ENCODE results near the gene RTL5. TPM values are rescaled to one million over a fixed set of nuclear protein-coding genes. Genes with fewer than 3 reads are reported as not detected.
A peak's percentile ranks its signal among the peaks of the same experiment; 100 is the strongest.

The RTL5 gene
- total and polyA plus RNA-seq, 5 experiments from 2014 or later = 0.30 to 0.36 TPM; not detected in 3

GRCh38 chrX:72114807-72115206 is 16.9 kb downstream of the RTL5 start:
- H3K27me3 Mint-ChIP-seq = peaks cover 0 to 16% (median 2%) of the 10 kb centered on the region in 5 donors
- H3K36me3 Mint-ChIP-seq = no peaks in the 10 kb centered on the region
- POLR2A ChIA-PET = no interaction called here
- no peaks in the 10 kb centered on the region for H3K9me3 Mint-ChIP-seq
- DNase-seq = no peak
- H3K4me1 Mint-ChIP-seq = peaks cover 0 to 15% (median 0%) of the 10 kb centered on the region in 4 donors
- ATAC-seq = no peak
- H3K27ac Mint-ChIP-seq = no peak overlapping the region
- no peak overlapping the region for H3K4me3 Mint-ChIP-seq

DNA sequence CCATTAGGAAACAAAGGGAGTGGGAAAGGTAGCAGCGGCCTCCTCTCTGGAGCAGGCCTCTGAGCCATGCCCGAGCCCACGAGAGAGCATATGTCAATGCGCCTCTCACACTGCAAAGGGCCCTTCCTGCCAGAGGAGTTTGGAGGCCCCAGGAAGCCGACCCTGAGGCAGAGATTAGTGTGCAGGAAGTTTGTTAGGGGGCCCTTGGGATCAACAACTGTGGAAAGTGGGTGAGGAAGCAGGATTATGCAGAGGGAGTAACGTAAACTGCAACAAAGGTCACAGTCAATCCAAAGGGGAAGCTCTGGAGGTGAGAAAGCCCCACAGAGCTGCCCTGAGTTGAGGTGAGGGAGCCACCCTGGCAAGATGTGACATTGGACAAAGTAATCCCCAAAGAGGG is 17.4 kb downstream of the RTL5 start:
- Mint-ChIP-seq H3K36me3 (no peaks in the 10 kb centered on the region), H3K9me3 (no peaks in the 10 kb centered on the region), H3K4me1 (peaks cover 0 to 13% (median 0%) of the 10 kb centered on the region in 4 donors), H3K27me3 (peaks cover 0 to 16% (median 2%) of the 10 kb centered on the region in 5 donors), H3K4me3 (no peak overlapping the region), H3K27ac (peak overlapping the region in 1 of 10 donors; percentile 34)
- POLR2A ChIA-PET = no interaction called here
- DNase-seq (no peak), ATAC-seq (no peak)

DNA sequence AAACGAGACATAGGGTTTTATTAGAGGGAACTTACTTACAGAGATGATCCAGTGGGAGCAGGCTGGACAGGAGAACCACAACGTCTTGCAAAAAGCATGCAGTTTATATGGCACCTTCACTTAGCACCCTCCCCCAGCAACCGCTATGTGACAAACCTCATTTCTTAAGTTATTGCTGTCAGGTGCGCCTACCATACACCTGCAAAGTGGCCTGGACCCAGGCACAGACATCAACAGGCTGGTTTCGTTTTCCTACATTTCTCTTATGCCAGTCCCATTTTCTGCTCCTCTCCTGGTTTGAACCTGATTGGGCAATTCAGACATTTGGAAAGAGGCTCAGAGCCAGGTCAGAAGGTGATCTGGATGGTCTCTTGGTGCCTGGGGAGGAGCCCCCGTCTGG is 18.3 kb downstream of the RTL5 start:
- Mint-ChIP-seq H3K36me3 (no peaks in the 10 kb centered on the region), H3K27ac (no peak overlapping the region), H3K4me3 (no peak overlapping the region), H3K9me3 (no peaks in the 10 kb centered on the region), H3K4me1 (peaks cover 0 to 16% (median 0%) of the 10 kb centered on the region in 4 donors), H3K27me3 (peaks cover 3 to 25% (median 7%) of the 10 kb centered on the region in 5 donors)
- POLR2A ChIA-PET = no interaction called here
- ATAC-seq (no peak), DNase-seq (no peak)

- Mint-ChIP-seq H3K36me3 (no peaks in the 10 kb centered on the region), H3K9me3 (no peaks in the 10 kb centered on the region), H3K4me3 (no peak overlapping the region), H3K27ac (no peak overlapping the region), H3K4me1 (peaks cover 0 to 23% (median 6%) of the 10 kb centered on the region in 4 donors), H3K27me3 (peaks cover 8 to 38% (median 15%) of the 10 kb centered on the region in 5 donors)
- no peak for ATAC-seq
- no peak for DNase-seq
- POLR2A ChIA-PET = interaction anchor here (1.4 kb wide), 1 partner anchor 13 kb away, joined by 3 read pairs; no protein-coding TSS in a partner anchor
Observed at GRCh38 chrX:72110876-72111708, 20.6 kb downstream of the RTL5 start.

GRCh38 chrX:72110051-72110875 is 21.5 kb downstream of the RTL5 start:
- no peak for ATAC-seq
- H3K4me3 Mint-ChIP-seq = no peak overlapping the region
- H3K36me3 Mint-ChIP-seq = no peaks in the 10 kb centered on the region
- no peak for DNase-seq
- H3K9me3 Mint-ChIP-seq = no peaks in the 10 kb centered on the region
- no peak overlapping the region for H3K27ac Mint-ChIP-seq
- peaks cover 8 to 38% (median 15%) of the 10 kb centered on the region in 5 donors for H3K27me3 Mint-ChIP-seq
- H3K4me1 Mint-ChIP-seq = peaks cover 6 to 30% (median 9%) of the 10 kb centered on the region in 4 donors
- POLR2A ChIA-PET = no interaction called here

DNA sequence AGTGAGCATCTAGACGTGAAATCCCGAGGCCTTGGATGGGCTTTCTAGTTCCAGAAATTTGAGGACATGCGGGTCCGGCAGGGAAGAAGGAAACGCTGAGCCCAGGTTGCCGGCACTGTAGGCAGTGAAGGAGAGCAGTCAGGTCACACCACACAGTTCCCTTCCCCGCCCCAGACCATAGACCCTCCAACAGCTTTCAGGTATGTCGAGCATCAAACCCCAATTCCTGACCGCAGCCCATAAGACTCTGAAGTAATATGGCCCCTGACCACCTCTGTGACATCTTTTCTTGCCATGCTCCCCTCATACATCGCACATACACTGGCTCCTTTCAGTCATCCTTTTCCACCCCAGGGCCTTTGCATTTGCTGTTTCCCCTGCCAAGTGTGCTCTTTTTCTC is 23.0 kb downstream of the RTL5 start:
- no peak for ATAC-seq
- Mint-ChIP-seq H3K27ac (peak overlapping the region in 1 of 10 donors; percentile 59), H3K4me3 (no peak overlapping the region)

GRCh38 chrX:72107841-72108595 is 23.7 kb downstream of the RTL5 start:
- H3K4me1 Mint-ChIP-seq = peaks cover 6 to 48% (median 21%) of the 10 kb centered on the region in 4 donors
- peak overlapping the region in 4 of 10 donors; percentile 15 to 74 (median 54) for H3K27ac Mint-ChIP-seq
- H3K36me3 Mint-ChIP-seq = no peaks in the 10 kb centered on the region
- H3K9me3 Mint-ChIP-seq = no peaks in the 10 kb centered on the region
- no peak overlapping the region for H3K4me3 Mint-ChIP-seq
- DNase-seq = no peak
- no peak for ATAC-seq
- POLR2A ChIA-PET = no interaction called here
- peaks cover 8 to 54% (median 21%) of the 10 kb centered on the region in 5 donors for H3K27me3 Mint-ChIP-seq

More for the DNA sequence above, 23.0 kb downstream of the RTL5 start:
- DNase-seq = no peak
- Mint-ChIP-seq H3K4me1 (peaks cover 6 to 43% (median 21%) of the 10 kb centered on the region in 4 donors), H3K36me3 (no peaks in the 10 kb centered on the region), H3K9me3 (no peaks in the 10 kb centered on the region), H3K27me3 (peaks cover 8 to 49% (median 21%) of the 10 kb centered on the region in 5 donors)
- POLR2A ChIA-PET = no interaction called here

DNA sequence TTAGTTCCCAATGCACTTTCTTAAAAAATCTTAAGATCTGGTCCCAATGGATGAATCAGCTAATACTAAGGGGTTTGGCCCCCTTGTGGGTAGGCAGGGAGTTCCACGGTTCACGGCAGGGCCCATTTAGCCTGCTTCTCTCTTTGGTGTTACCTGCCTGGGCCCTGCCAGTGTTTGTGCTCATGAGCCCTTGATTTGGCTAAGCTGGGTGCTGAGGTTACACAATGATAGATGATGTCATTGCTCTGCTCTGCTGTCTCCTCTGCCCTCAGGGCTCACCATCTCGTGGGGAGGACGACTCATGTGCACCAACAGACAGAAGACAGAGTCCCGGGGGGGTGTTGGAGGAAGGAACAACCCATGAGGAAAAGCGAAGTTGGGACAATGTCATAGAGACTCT is 24.4 kb downstream of the RTL5 start:
- H3K27me3 Mint-ChIP-seq = peaks cover 8 to 61% (median 21%) of the 10 kb centered on the region in 5 donors
- ATAC-seq = no peak
- no peaks in the 10 kb centered on the region for H3K9me3 Mint-ChIP-seq
- POLR2A ChIA-PET = no interaction called here
- H3K36me3 Mint-ChIP-seq = no peaks in the 10 kb centered on the region
- peak overlapping the region in 4 of 10 donors; percentile 14 to 74 (median 34) for H3K27ac Mint-ChIP-seq
- peaks cover 6 to 50% (median 21%) of the 10 kb centered on the region in 4 donors for H3K4me1 Mint-ChIP-seq
- peak overlapping the region in 1 of 10 donors; percentile 28 for H3K4me3 Mint-ChIP-seq
- DNase-seq = no peak

DNA sequence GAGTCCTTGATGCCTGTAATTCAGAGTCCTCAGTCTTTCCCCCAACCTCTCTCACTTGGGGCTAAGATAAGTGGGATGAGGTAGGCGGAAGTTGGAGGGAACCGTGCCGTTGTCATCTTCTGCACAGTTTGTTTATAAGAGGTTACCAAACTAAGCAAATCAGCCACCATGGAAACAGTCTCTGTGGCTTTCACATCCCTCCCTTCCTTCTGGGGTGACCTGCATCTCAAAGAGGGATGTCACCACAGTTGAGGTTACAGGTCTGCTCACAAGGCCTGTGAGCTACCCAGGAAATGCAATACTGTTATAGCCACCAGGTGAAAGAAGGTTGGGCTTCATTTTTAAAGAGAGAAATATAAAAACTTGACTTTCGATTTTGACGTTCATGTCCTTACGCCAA is 26.3 kb downstream of the RTL5 start:
- peak overlapping the region in 4 of 10 donors; percentile 24 to 64 (median 32) for H3K4me3 Mint-ChIP-seq
- ATAC-seq = peak; percentile 65 to 83
- POLR2A ChIA-PET = no interaction called here
- H3K27me3 Mint-ChIP-seq = peaks cover 9 to 51% (median 19%) of the 10 kb centered on the region in 5 donors
- peak in 9 of 10 donors; percentile 7 to 75 (median 59) for DNase-seq
- H3K9me3 Mint-ChIP-seq = no peaks in the 10 kb centered on the region
- H3K4me1 Mint-ChIP-seq = peaks cover 14 to 68% (median 39%) of the 10 kb centered on the region in 4 donors
- H3K27ac Mint-ChIP-seq = peak overlapping the region in 9 of 10 donors; percentile 58 to 88 (median 73)
- H3K36me3 Mint-ChIP-seq = no peaks in the 10 kb centered on the region

GRCh38 chrX:72102760-72103159 is 29.0 kb downstream of the RTL5 start:
- Mint-ChIP-seq H3K27ac (no peak overlapping the region), H3K36me3 (no peaks in the 10 kb centered on the region)

GRCh38 chrX:72102126-72102525 is 29.6 kb downstream of the RTL5 start:
- H3K27ac Mint-ChIP-seq = peak overlapping the region in 7 of 10 donors; percentile 9 to 90 (median 71)
- peaks cover 11 to 72% (median 42%) of the 10 kb centered on the region in 4 donors for H3K4me1 Mint-ChIP-seq
- ATAC-seq (no peak), DNase-seq (no peak)
- H3K4me3 Mint-ChIP-seq = peak overlapping the region in 6 of 10 donors; percentile 16 to 82 (median 62)
- H3K27me3 Mint-ChIP-seq = peaks cover 4 to 45% (median 12%) of the 10 kb centered on the region in 5 donors
- POLR2A ChIA-PET = no interaction called here
- H3K9me3 Mint-ChIP-seq = no peaks in the 10 kb centered on the region
- H3K36me3 Mint-ChIP-seq = no peaks in the 10 kb centered on the region

More at GRCh38 chrX:72102760-72103159, 29.0 kb downstream of the RTL5 start:
- Mint-ChIP-seq H3K9me3 (no peaks in the 10 kb centered on the region), H3K4me1 (peaks cover 15 to 72% (median 44%) of the 10 kb centered on the region in 4 donors), H3K4me3 (peak overlapping the region in 1 of 10 donors; percentile 10), H3K27me3 (peaks cover 8 to 45% (median 18%) of the 10 kb centered on the region in 5 donors)
- DNase-seq (no peak), ATAC-seq (no peak)
- POLR2A ChIA-PET = no interaction called here

- Mint-ChIP-seq H3K4me1 (peaks cover 11 to 76% (median 42%) of the 10 kb centered on the region in 4 donors), H3K4me3 (peak overlapping the region in 9 of 10 donors; percentile 16 to 82 (median 62)), H3K36me3 (no peaks in the 10 kb centered on the region), H3K27me3 (peaks cover 6 to 48% (median 14%) of the 10 kb centered on the region in 5 donors), H3K27ac (peak overlapping the region in 4 of 10 donors; percentile 24 to 90 (median 80)), H3K9me3 (no peaks in the 10 kb centered on the region)
- ATAC-seq (no peak), DNase-seq (no peak)
- POLR2A ChIA-PET = interaction anchor here (0.7 kb wide), 1 partner anchor 20 kb away, joined by 4 read pairs; no protein-coding TSS in a partner anchor
Observed at GRCh38 chrX:72101597-72102037, 30.1 kb downstream of the RTL5 start.
